GM19372 (cell line): ENCODE results near the gene TRABD2B.

Experiments
- ATAC-seq: cut with Tn5 transposase; IDR thresholded peaks from one replicate; pipeline ENCODE4 v1.9.1; 2021; ENCODE audit warnings: mild to moderate bottlenecking, low read depth, moderate library complexity; ENCODE audit not compliant: unreplicated experiment

Gene TRABD2B

GRCh38 chr1:47993881-47994625 lies 3.1 kb downstream of the TRABD2B start:
- no peak for ATAC-seq

GRCh38 chr1:47993416-47993740 lies 3.8 kb downstream of the TRABD2B start:
- ATAC-seq = no peak

GRCh38 chr1:47992720-47993415 lies 4.3 kb downstream of the TRABD2B start:
- no peak for ATAC-seq

GRCh38 chr1:47991673-47992072 lies 5.5 kb downstream of the TRABD2B start:
- no peak for ATAC-seq

- no peak for ATAC-seq
Observed at GRCh38 chr1:47991187-47991586, 6.0 kb downstream of the TRABD2B start.

- ATAC-seq = no peak
Observed at GRCh38 chr1:47990286-47990685, 6.9 kb downstream of the TRABD2B start.

- ATAC-seq = no peak
Observed at GRCh38 chr1:47987601-47988000, 9.6 kb downstream of the TRABD2B start.

- no peak for ATAC-seq
Observed at GRCh38 chr1:47986761-47987200, 10.4 kb downstream of the TRABD2B start.

- no peak for ATAC-seq
Observed at GRCh38 chr1:47985018-47985417, 12.2 kb downstream of the TRABD2B start.

- no peak for ATAC-seq
Observed at GRCh38 chr1:47984175-47984789, 12.9 kb downstream of the TRABD2B start.

GRCh38 chr1:47983691-47984090 lies 13.5 kb downstream of the TRABD2B start:
- ATAC-seq = no peak

- no peak for ATAC-seq
Observed at GRCh38 chr1:47981667-47982350, 15.4 kb downstream of the TRABD2B start.

- no peak for ATAC-seq
Observed at GRCh38 chr1:47980501-47980900, 16.7 kb downstream of the TRABD2B start.

- no peak for ATAC-seq
Observed at GRCh38 chr1:47979724-47980123, 17.5 kb downstream of the TRABD2B start.

- ATAC-seq = no peak
Observed at GRCh38 chr1:47978486-47978885, 18.7 kb downstream of the TRABD2B start.

- no peak for ATAC-seq
Observed at GRCh38 chr1:47976728-47977127, 20.5 kb downstream of the TRABD2B start.

GRCh38 chr1:47976267-47976666 lies 20.9 kb downstream of the TRABD2B start:
- ATAC-seq = no peak

- no peak for ATAC-seq
Observed at GRCh38 chr1:47975302-47975921, 21.8 kb downstream of the TRABD2B start.

- no peak for ATAC-seq
Observed at GRCh38 chr1:47972864-47973432, 24.2 kb downstream of the TRABD2B start.

GRCh38 chr1:47971385-47972160 lies 25.6 kb downstream of the TRABD2B start:
- no peak for ATAC-seq
